ENCODE results near the gene HOXC13. TPM values are rescaled to one million over a fixed set of nuclear protein-coding genes. Genes with fewer than 3 reads are reported as not detected.

Gene HOXC13
- total and polyA plus RNA-seq, 2 donors, result 0.05 to 0.07 TPM

- no peak for DNase-seq (ENCODE audit: low read depth in 6 of 9, low spot score in 9 of 9)
- Histone ChIP-seq H3K4me1 (ENCODE audit: control insufficient read depth in 2 of 2, insufficient read depth in 2 of 2, low read length in 2 of 2) (peaks cover 0 to 10% of the 10 kb centered on the region in 2 donors), H3K27me3 (ENCODE audit: control insufficient read depth in 2 of 2, insufficient read depth in 1 of 2, low read length in 1 of 2) (peaks cover 90 to 100% of the 10 kb centered on the region in 2 donors), H3K9me3 (ENCODE audit: control insufficient read depth in 2 of 2, insufficient read depth in 1 of 2, low read length in 1 of 2) (peaks cover 3 to 14% of the 10 kb centered on the region in 2 donors), H3K4me3 (ENCODE audit: low read length in 2 of 2) (no peak overlapping the region), H3K36me3 (ENCODE audit: control insufficient read depth in 2 of 2, insufficient read depth in 2 of 2, low read length in 1 of 2) (no peaks in the 10 kb centered on the region), H3K27ac (ENCODE audit: low read depth in 1 of 2, low read length in 1 of 2) (no peak overlapping the region)
- WGBS, result 11% methylated on average over 27 of the region's 27 CpGs
Observed at GRCh38 chr12:53990311-53991076, 51.9 kb downstream of the HOXC13 start.

- no peak overlapping the region for H3K4me3 ChIP-seq (ENCODE audit: low read length in 2 of 2)
- H3K27ac ChIP-seq (ENCODE audit: low read depth in 1 of 2, low read length in 1 of 2), result no peak overlapping the region
- peaks cover 1 to 14% of the 10 kb centered on the region in 2 donors for H3K9me3 ChIP-seq (ENCODE audit: control insufficient read depth in 2 of 2, insufficient read depth in 1 of 2, low read length in 1 of 2)
- H3K4me1 ChIP-seq (ENCODE audit: control insufficient read depth in 2 of 2, insufficient read depth in 2 of 2, low read length in 2 of 2), result peaks cover 0 to 12% of the 10 kb centered on the region in 2 donors
- DNase-seq (ENCODE audit: low read depth in 6 of 9, low spot score in 9 of 9), result no peak
- peaks cover 89 to 100% of the 10 kb centered on the region in 2 donors for H3K27me3 ChIP-seq (ENCODE audit: control insufficient read depth in 2 of 2, insufficient read depth in 1 of 2, low read length in 1 of 2)
- 3% methylated on average over 8 of the region's 8 CpGs for WGBS
- H3K36me3 ChIP-seq (ENCODE audit: control insufficient read depth in 2 of 2, insufficient read depth in 2 of 2, low read length in 1 of 2), result no peaks in the 10 kb centered on the region
Observed at GRCh38 chr12:53991077-53991460, 52.4 kb downstream of the HOXC13 start.

DNA sequence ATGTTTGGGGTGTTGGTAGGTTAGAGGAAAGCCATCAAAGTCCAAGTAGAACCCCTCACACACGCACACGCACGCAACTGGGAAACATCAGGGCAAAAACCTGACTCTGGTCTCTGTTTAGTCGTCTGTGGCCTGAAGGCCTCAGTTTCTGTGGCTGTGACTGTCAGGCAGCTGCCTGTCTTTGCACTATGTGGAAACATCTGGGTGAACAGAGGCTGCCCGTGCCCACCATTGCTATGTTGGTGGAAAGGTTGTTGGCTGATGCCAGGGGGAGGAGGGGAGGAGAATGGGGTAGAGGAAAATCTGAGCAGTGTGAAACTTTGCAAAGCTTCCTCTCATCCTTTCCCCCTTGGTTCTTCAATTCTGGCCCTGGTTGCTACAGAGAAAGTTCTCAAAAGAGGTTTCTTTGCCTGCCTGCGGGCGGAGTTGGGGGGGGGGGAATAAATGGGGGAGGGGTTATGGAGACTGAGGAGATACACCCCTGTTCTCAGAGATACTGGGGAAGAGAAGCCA lies 53.8 kb downstream of the HOXC13 start:
- Histone ChIP-seq H3K4me3 (ENCODE audit: low read length in 2 of 2) (no peak overlapping the region), H3K4me1 (ENCODE audit: control insufficient read depth in 2 of 2, insufficient read depth in 2 of 2, low read length in 2 of 2) (peaks cover 0 to 16% of the 10 kb centered on the region in 2 donors), H3K27ac (ENCODE audit: low read depth in 1 of 2, low read length in 1 of 2) (no peak overlapping the region), H3K36me3 (ENCODE audit: control insufficient read depth in 2 of 2, insufficient read depth in 2 of 2, low read length in 1 of 2) (no peaks in the 10 kb centered on the region), H3K27me3 (ENCODE audit: control insufficient read depth in 2 of 2, insufficient read depth in 1 of 2, low read length in 1 of 2) (peaks cover 88 to 100% of the 10 kb centered on the region in 2 donors), H3K9me3 (ENCODE audit: control insufficient read depth in 2 of 2, insufficient read depth in 1 of 2, low read length in 1 of 2) (peaks cover 1 to 24% of the 10 kb centered on the region in 2 donors)
- DNase-seq (ENCODE audit: low read depth in 6 of 9, low spot score in 9 of 9), result no peak
- 28% methylated on average over 7 of the region's 7 CpGs for WGBS

DNA sequence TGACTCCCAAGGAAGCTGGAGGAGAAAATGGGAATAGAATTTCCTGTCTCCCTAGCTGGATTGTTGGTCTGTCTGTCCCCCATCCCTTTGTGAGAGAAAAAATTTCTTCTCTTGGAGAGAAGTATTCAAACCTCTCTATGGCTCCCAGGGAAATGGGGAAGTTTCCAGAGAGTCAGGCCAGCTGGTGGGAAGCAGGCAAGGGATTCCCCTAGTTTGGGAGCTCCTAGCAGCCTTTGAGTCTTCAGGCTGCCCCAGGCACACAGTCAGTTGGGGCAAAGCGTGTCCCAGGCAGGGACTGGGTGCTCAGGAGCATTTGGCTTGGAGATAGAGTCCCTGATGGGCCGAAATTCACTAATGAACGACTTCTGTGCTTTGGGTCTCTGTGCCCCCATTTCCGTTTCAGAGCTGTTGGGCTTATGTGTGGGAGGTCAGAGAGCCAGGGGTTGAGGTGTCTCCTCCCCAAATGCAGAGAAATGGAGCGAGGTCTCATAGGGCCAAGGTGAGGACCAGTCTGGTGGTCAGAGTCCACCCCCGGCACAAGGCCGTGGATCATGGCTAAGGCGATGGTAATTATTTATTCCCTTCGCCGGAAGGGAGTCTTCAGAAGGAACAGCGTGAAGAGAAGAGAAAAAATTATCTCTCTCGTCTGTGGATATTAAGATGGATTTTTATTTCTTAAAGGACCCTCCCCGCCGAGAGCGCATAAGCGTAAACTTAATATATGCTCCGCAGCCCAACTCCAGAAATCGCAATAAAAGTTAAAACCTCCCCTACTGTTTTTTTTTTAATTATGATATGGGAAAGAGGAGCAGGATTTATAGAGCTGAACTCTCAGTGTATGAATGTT lies 54.8 kb downstream of the HOXC13 start:
- no peak overlapping the region for H3K27ac ChIP-seq (ENCODE audit: low read depth in 1 of 2, low read length in 1 of 2)
- peaks cover 1 to 24% of the 10 kb centered on the region in 2 donors for H3K9me3 ChIP-seq (ENCODE audit: control insufficient read depth in 2 of 2, insufficient read depth in 1 of 2, low read length in 1 of 2)
- H3K36me3 ChIP-seq (ENCODE audit: control insufficient read depth in 2 of 2, insufficient read depth in 2 of 2, low read length in 1 of 2), result no peaks in the 10 kb centered on the region
- H3K4me3 ChIP-seq (ENCODE audit: low read length in 2 of 2), result no peak overlapping the region
- peaks cover 87 to 100% of the 10 kb centered on the region in 2 donors for H3K27me3 ChIP-seq (ENCODE audit: control insufficient read depth in 2 of 2, insufficient read depth in 1 of 2, low read length in 1 of 2)
- H3K4me1 ChIP-seq (ENCODE audit: control insufficient read depth in 2 of 2, insufficient read depth in 2 of 2, low read length in 2 of 2), result peaks cover 0 to 16% of the 10 kb centered on the region in 2 donors
- no peak for DNase-seq (ENCODE audit: low read depth in 6 of 9, low spot score in 9 of 9)
- WGBS, result 32% methylated on average over 18 of the region's 18 CpGs

- Histone ChIP-seq H3K27ac (ENCODE audit: low read depth in 1 of 2, low read length in 1 of 2) (no peak overlapping the region), H3K4me3 (ENCODE audit: low read length in 2 of 2) (no peak overlapping the region), H3K9me3 (ENCODE audit: control insufficient read depth in 2 of 2, insufficient read depth in 1 of 2, low read length in 1 of 2) (peaks cover 1 to 24% of the 10 kb centered on the region in 2 donors), H3K36me3 (ENCODE audit: control insufficient read depth in 2 of 2, insufficient read depth in 2 of 2, low read length in 1 of 2) (no peaks in the 10 kb centered on the region), H3K27me3 (ENCODE audit: control insufficient read depth in 2 of 2, insufficient read depth in 1 of 2, low read length in 1 of 2) (peaks cover 86 to 100% of the 10 kb centered on the region in 2 donors), H3K4me1 (ENCODE audit: control insufficient read depth in 2 of 2, insufficient read depth in 2 of 2, low read length in 2 of 2) (peaks cover 0 to 14% of the 10 kb centered on the region in 2 donors)
- WGBS, result 7% methylated on average over 19 of the region's 19 CpGs
- DNase-seq (ENCODE audit: low read depth in 6 of 9, low spot score in 9 of 9), result no peak
Observed at GRCh38 chr12:53994009-53994263, 55.3 kb downstream of the HOXC13 start.

DNA sequence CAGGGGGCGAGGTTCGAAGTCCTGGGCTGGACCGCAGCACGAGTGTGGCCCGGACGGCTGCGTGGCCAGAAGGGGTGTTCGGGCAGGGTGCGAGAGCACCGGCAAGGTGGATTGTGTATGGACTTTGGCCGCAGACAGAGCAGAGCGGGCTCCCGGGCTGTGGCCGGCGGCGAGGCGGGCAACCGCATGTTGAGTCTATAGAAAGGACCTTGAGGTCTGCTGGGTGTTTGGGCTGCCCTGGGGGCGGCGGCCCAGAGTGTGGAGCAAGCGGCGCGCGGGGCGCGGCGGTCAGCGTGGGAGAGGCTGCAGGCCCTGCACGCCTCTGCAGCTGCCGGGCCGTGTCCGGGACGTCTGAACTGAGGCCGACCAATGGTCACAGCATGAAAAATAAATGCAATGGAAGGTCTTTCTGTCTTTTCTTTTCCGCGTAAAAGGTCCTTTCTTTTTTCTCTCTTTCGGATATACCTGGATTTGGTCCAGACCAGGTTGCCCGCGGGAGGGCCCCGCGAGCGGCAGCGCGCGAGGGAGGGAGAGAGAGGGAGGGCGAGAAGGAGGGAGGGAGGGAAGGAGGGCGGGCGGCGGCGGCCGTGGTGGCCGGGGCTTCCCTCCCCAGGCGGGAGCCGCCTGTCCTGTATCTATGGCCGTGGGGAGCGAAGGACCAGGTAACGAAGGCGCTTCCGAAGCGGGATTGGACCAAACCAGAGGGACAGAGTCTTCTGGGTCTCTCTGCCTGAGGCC lies 55.8 kb downstream of the HOXC13 start:
- no peak for DNase-seq (ENCODE audit: low read depth in 6 of 9, low spot score in 9 of 9)
- 7% methylated on average over 60 of the region's 60 CpGs for WGBS
- H3K9me3 ChIP-seq (ENCODE audit: control insufficient read depth in 2 of 2, insufficient read depth in 1 of 2, low read length in 1 of 2), result peaks cover 0 to 24% of the 10 kb centered on the region in 2 donors
- no peak overlapping the region for H3K27ac ChIP-seq (ENCODE audit: low read depth in 1 of 2, low read length in 1 of 2)
- no peaks in the 10 kb centered on the region for H3K36me3 ChIP-seq (ENCODE audit: control insufficient read depth in 2 of 2, insufficient read depth in 2 of 2, low read length in 1 of 2)
- peaks cover 0 to 12% of the 10 kb centered on the region in 2 donors for H3K4me1 ChIP-seq (ENCODE audit: control insufficient read depth in 2 of 2, insufficient read depth in 2 of 2, low read length in 2 of 2)
- no peak overlapping the region for H3K4me3 ChIP-seq (ENCODE audit: low read length in 2 of 2)
- H3K27me3 ChIP-seq (ENCODE audit: control insufficient read depth in 2 of 2, insufficient read depth in 1 of 2, low read length in 1 of 2), result peaks cover 82 to 100% of the 10 kb centered on the region in 2 donors

GRCh38 chr12:53995002-53995377 lies 56.4 kb downstream of the HOXC13 start:
- H3K36me3 ChIP-seq (ENCODE audit: control insufficient read depth in 2 of 2, insufficient read depth in 2 of 2, low read length in 1 of 2), result no peaks in the 10 kb centered on the region
- H3K27ac ChIP-seq (ENCODE audit: low read depth in 1 of 2, low read length in 1 of 2), result no peak overlapping the region
- DNase-seq (ENCODE audit: low read depth in 6 of 9, low spot score in 9 of 9), result no peak
- peaks cover 0 to 24% of the 10 kb centered on the region in 2 donors for H3K9me3 ChIP-seq (ENCODE audit: control insufficient read depth in 2 of 2, insufficient read depth in 1 of 2, low read length in 1 of 2)
- peak overlapping the region in 1 of 2 donors; percentile 44 for H3K4me3 ChIP-seq (ENCODE audit: low read length in 2 of 2)
- peaks cover 0 to 12% of the 10 kb centered on the region in 2 donors for H3K4me1 ChIP-seq (ENCODE audit: control insufficient read depth in 2 of 2, insufficient read depth in 2 of 2, low read length in 2 of 2)
- peaks cover 79 to 100% of the 10 kb centered on the region in 2 donors for H3K27me3 ChIP-seq (ENCODE audit: control insufficient read depth in 2 of 2, insufficient read depth in 1 of 2, low read length in 1 of 2)
- whole genome bisulfite sequencing, result 4% methylated on average over 17 of the region's 17 CpGs

DNA sequence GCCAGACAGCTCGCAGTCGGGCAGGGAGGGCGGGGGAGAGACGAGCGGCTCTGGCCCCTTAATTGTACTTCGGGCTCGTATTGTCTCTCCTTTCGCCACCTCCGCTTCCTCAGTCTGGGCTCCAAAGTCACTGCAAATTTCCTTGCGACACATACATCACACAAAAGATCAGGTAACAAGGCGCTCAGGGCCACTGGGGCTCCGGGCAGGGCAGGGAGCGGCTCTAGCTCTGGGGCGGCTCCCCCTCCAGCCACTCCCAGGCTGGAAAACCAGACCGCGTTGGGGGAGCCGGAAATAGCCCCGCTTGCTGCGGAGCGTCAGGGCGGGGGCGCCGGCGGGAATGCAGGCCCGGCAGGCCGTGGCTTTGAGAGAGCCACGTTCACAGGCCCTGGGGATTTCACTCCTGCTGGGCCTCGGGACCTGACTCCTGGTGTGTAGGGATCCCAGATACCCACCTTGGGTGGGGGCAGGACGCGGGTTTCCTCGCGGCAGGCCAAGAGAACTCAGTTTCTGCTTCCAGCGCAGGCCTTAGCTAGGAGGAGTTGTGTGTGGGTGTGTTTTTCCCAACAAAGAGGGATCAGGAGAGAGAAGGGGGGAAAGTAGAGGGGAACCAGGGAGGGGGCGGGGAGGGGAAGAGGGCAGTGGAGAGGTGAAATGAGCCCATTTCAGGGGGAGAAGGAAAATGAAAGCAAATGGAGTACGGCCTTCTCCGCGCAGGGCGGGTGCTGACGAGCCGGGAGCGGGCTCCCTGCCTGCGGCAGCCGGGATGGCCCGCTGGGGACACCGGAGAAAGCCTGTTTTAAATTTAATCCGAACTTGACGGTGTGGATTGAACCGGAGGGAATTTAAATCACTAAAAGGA lies 57.0 kb downstream of the HOXC13 start:
- Histone ChIP-seq H3K36me3 (ENCODE audit: control insufficient read depth in 2 of 2, insufficient read depth in 2 of 2, low read length in 1 of 2) (no peaks in the 10 kb centered on the region), H3K4me1 (ENCODE audit: control insufficient read depth in 2 of 2, insufficient read depth in 2 of 2, low read length in 2 of 2) (peaks cover 0 to 12% of the 10 kb centered on the region in 2 donors), H3K27me3 (ENCODE audit: control insufficient read depth in 2 of 2, insufficient read depth in 1 of 2, low read length in 1 of 2) (peaks cover 79 to 100% of the 10 kb centered on the region in 2 donors), H3K27ac (ENCODE audit: low read depth in 1 of 2, low read length in 1 of 2) (no peak overlapping the region), H3K9me3 (ENCODE audit: control insufficient read depth in 2 of 2, insufficient read depth in 1 of 2, low read length in 1 of 2) (peaks cover 0 to 24% of the 10 kb centered on the region in 2 donors), H3K4me3 (ENCODE audit: low read length in 2 of 2) (peak overlapping the region in 1 of 2 donors; percentile 44)
- WGBS, result 2% methylated on average over 48 of the region's 48 CpGs
- DNase-seq (ENCODE audit: low read depth in 6 of 9, low spot score in 9 of 9), result no peak

Measured in thymus (tissue), 11 donors.